Mucosa of stomach (tissue), 1 donor: ENCODE results near the gene ZNF81.

Source experiments
- H3K27me3 ChIP-seq: one replicate; pipeline ENCODE4 v1.7.0; 2013; ENCODE audit warnings: mild to moderate bottlenecking, low read length; ENCODE audit not compliant: control insufficient read depth, insufficient read depth
- H3K36me3 ChIP-seq: one replicate; pipeline ENCODE4 v1.7.0; 2013; ENCODE audit warnings: low read length; ENCODE audit not compliant: control insufficient read depth, insufficient read depth
- H3K4me1 ChIP-seq: one replicate; pipeline ENCODE4 v1.7.0; 2013; ENCODE audit warnings: mild to moderate bottlenecking, low read length; ENCODE audit not compliant: control insufficient read depth, insufficient read depth
- H3K4me3 ChIP-seq: one replicate; pipeline ENCODE4 v1.7.0; 2013; ENCODE audit warnings: low read length
- H3K9ac ChIP-seq: one replicate; pipeline ENCODE4 v1.7.0; 2013; ENCODE audit warnings: mild to moderate bottlenecking, low read length, moderate library complexity
- H3K9me3 ChIP-seq: one replicate; pipeline ENCODE4 v1.7.0; 2013; ENCODE audit warnings: mild to moderate bottlenecking, low read length, moderate library complexity; ENCODE audit not compliant: control insufficient read depth
- donor health status: Pancreatic carcinoma.

Gene ZNF81

DNA sequence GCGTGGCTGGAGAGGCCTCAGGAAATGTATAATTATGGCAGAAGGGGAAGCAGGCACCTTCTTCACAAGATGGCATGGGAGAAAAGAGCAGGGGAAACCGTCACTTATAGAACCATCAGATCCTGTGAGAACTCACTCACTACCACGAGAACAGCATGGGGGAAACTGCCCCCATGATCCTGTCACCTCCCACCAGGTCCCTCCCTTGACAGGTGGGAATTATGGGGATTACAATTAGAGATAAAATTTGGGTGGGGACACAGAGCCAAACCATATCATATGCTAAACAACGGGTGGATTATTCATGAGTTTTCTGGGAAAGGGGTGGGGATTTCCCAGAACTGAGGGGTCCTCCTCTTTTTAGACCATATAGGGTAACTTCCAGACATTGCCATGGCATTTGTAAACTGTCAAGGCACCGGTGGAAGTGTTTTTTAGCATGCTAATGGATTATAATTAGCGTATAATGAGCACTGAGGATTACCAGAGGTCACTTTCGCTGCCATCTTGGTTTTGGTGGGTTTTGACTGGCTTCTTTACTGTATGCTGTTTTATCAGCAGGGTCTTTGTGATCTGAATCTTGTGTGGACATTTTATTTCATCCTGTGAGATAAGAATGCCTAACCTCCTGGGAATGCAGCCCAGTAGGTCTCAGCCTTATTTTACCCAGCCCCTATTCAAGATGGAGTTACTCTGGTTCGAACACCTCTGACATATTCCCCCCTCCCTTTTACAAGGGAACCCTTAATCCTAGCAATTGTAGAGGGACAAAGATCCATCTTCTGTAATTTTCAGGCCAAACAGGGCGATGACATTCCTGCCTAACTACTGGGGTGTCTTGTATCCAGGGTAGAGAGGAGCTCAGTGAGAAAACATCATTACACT is 27.6 kb upstream of the ZNF81 start:
- H3K9me3 ChIP-seq = no peaks in the 10 kb centered on the region
- no peak overlapping the region for H3K9ac ChIP-seq

DNA sequence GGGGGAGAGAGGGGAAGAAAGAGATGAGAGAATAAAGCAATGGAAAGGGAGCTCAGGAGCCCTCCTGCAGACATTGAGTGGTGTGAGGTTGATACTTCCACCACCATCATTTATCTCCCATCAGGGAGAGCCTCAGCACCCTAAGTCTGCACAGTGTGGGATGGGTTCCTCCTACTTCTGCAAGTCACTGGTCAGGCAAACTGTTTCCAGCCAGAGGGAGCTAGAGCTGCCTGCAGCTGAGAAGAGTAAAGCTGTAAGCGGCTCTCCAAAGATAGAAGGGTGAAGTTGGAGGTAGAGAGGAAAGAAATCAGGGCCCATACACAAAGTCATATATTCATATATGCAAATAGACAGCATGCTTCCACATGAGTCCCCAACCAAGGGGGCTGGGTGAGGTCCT is 21.9 kb upstream of the ZNF81 start:
- Histone ChIP-seq H3K9ac (no peak overlapping the region), H3K4me3 (no peak overlapping the region), H3K4me1 (peaks cover 15% of the 10 kb centered on the region), H3K27me3 (no peaks in the 10 kb centered on the region), H3K9me3 (no peaks in the 10 kb centered on the region), H3K36me3 (no peaks in the 10 kb centered on the region)

More for the DNA sequence above, 27.6 kb upstream of the ZNF81 start:
- H3K4me3 ChIP-seq = no peak overlapping the region
- H3K36me3 ChIP-seq = no peaks in the 10 kb centered on the region
- no peaks in the 10 kb centered on the region for H3K27me3 ChIP-seq
- no peaks in the 10 kb centered on the region for H3K4me1 ChIP-seq

DNA sequence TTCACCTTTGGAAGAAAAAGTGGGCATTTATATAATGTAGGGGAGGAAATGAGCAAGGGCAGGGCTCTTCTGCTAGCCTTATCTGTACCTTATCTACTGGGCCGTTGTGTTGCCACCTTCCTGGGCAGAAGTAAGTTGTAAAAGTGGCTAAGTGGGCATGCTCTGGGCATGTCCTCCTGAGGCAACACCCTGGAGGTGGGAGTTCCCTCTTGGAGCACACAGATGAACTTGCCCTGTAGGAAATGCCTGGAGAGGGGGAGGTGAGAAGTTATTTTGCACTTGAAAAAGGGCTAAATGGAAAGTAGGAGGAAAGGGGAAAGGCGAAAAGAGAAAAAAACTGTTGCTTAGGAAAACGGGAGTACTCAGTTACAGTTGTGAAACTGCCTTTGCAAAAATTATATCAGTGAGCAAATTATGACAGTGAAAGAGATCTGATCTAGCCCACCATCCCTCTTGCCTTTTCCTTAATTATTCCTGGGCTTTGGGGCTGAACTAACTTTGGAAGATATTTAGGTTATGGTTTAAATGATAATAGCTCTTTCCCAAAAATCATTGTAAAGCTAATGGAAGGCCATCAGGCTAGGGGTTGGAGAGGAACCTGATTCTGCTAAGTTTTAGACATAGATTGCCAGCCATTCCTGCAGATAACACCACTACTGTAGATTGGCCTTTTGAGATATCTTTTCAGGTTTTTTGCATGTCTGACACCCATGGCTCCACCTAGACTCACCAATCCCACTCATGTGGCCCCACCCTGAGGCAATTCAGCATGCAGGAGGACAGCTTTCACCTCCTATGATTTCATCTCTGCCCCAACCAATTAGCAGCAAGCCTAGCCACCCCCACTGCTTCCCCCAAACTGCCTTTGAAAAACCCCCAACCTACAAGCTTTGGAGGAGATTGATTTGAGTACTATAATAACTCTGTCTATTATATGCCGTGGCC is 20.5 kb upstream of the ZNF81 start:
- Histone ChIP-seq H3K9me3 (no peaks in the 10 kb centered on the region), H3K36me3 (no peaks in the 10 kb centered on the region), H3K27me3 (no peaks in the 10 kb centered on the region), H3K9ac (no peak overlapping the region), H3K4me1 (peaks cover 15% of the 10 kb centered on the region), H3K4me3 (no peak overlapping the region)

DNA sequence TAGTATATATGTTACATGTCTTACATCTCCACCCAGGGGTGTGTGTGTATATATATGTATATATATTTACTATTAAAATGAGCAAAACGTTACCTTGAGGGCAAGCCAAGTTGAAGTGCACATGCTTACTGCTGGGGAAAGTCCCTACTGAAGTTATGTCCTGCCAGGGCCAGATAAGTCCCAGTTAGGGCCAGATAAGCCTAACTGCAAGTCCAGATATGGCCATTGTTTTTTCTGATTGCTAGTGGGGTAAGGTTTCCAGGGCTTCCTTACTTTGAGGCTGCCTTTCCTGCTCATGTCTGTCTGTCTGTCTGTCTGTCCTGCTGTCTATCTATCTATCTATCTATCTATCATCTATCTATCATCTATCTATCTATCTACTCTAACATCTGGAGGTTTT is 19.3 kb upstream of the ZNF81 start:
- Histone ChIP-seq H3K36me3 (no peaks in the 10 kb centered on the region), H3K4me1 (peaks cover 15% of the 10 kb centered on the region)

DNA sequence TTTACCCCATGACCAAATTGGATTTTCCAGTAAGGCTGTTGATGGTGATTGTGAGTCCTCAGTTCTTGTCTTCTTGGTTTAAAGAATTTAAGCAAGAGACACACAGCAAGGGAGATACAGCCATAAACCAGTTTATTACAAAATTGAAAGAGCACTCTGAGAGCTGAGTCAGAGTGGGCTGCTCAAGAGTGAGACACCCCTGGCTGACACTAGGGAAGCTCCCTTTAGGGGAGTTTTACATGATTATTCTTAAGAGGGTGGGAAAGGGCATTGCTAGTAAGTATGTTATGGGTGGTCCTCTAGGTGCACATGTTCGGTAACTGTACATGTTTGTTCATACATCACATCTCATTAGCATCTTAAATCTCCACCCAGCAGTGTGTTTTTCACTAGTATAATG is 18.8 kb upstream of the ZNF81 start:
- Histone ChIP-seq H3K9ac (no peak overlapping the region), H3K27me3 (no peaks in the 10 kb centered on the region), H3K4me3 (no peak overlapping the region), H3K36me3 (no peaks in the 10 kb centered on the region), H3K4me1 (peaks cover 15% of the 10 kb centered on the region), H3K9me3 (no peaks in the 10 kb centered on the region)

More for the DNA sequence above, 19.3 kb upstream of the ZNF81 start:
- Histone ChIP-seq H3K4me3 (no peak overlapping the region), H3K9me3 (no peaks in the 10 kb centered on the region), H3K9ac (no peak overlapping the region), H3K27me3 (no peaks in the 10 kb centered on the region)

DNA sequence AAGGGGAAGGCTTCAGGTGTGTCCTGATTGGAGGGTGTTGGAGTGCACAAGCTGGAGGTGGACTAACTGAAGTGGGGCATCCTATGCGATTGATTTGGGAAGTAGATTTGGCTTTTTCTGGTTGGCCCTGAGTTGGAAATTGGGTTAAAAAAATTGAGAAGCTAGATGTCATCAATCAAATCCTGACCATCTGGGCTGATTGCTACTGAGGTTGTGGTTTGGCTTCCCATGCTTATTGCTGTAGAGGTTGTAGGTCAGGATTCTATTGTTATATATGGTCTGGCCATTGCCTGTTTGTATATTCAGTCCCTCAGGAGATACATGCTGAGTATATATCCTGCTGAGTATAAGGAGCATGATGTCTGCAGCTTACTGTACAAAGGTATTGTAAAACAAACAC is 7.7 kb upstream of the ZNF81 start:
- Histone ChIP-seq H3K4me1 (no peaks in the 10 kb centered on the region), H3K36me3 (no peaks in the 10 kb centered on the region), H3K9ac (no peak overlapping the region), H3K27me3 (no peaks in the 10 kb centered on the region), H3K9me3 (no peaks in the 10 kb centered on the region), H3K4me3 (no peak overlapping the region)

DNA sequence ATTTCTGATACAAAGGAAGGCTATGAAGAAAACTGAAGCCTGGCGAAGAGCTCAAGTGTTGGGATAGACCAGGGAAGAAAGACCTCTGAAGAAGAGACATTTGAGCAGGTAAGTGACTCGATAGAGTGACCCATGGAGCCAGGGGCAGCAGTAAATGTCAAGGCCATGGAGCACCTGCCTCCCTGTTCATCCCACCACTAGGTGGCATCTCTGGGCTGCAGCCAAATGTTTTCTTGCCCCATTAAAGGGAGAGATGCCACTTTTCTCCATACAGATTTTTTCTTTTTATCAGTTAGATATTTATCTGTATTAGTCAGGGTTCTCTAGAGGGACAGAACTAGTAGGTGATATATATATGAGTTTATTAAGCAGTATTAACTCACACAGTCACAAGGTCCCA is 4.9 kb upstream of the ZNF81 start:
- H3K4me1 ChIP-seq = peaks cover 5% of the 10 kb centered on the region
- H3K36me3 ChIP-seq = no peaks in the 10 kb centered on the region
- no peaks in the 10 kb centered on the region for H3K9me3 ChIP-seq
- no peak overlapping the region for H3K9ac ChIP-seq
- no peaks in the 10 kb centered on the region for H3K27me3 ChIP-seq
- H3K4me3 ChIP-seq = no peak overlapping the region

DNA sequence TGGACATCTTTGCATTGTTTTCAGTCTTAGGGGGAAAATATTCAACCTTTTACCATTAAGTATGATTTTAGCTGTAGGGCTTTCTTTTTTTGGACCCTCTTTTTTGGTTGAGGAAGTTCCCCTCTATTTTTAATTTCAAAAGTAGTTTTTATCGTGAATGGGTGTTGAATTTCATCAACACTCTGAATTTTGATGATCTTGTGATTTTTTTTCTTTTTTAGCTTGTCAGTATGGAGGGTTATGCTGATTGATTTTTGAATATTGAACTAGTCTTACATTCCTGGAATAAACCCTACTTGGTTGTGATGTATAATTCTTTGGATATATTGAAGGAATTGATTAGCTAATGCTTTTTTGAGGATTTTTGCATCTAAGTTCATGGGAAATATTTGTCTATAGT is 1.7 kb downstream of the ZNF81 start:
- Histone ChIP-seq H3K27me3 (no peaks in the 10 kb centered on the region), H3K4me1 (peaks cover 5% of the 10 kb centered on the region), H3K4me3 (no peak overlapping the region), H3K9me3 (no peaks in the 10 kb centered on the region), H3K36me3 (no peaks in the 10 kb centered on the region), H3K9ac (no peak overlapping the region)

DNA sequence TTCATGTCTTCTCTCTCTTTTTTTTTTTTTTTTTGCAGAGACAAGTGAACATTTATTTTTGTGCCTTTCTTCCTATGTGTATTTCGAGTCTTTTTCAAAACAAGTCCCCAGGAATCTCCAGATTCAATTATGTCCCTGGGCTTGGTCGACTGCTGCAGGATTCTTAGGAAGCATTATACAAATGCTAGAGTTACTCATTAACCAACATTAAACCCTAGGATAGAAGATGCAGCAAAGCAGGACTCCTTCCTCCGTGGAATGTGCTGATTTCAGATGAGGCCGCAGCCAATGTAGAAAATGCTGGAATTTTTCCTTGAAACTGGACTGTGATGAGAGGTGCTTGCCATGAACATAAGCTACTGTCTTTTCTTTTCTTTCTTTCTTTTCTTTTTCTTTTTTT is 3.4 kb downstream of the ZNF81 start:
- no peak overlapping the region for H3K4me3 ChIP-seq
- no peaks in the 10 kb centered on the region for H3K36me3 ChIP-seq
- no peaks in the 10 kb centered on the region for H3K27me3 ChIP-seq
- peaks cover 5% of the 10 kb centered on the region for H3K4me1 ChIP-seq
- H3K9me3 ChIP-seq = no peaks in the 10 kb centered on the region
- no peak overlapping the region for H3K9ac ChIP-seq

DNA sequence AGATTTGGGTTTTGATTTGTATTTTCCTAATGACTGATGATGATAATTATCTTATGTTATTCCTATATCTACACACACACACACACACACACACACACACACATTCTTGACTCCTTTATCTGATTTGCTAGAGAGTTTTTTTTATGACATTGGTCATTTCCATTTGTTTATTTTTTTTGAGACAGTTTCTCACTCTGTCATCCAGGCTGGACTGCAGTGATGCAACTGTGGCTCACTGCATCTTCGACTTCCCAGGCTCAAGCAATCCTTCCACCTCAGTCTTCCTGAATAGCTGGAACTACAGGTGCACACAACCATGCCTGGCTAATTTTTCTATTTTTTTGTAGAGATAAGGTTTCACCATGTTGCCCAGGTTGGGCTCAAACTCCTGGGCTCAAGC is 6.7 kb downstream of the ZNF81 start:
- H3K9ac ChIP-seq = no peak overlapping the region
- no peaks in the 10 kb centered on the region for H3K36me3 ChIP-seq
- no peaks in the 10 kb centered on the region for H3K9me3 ChIP-seq
- no peak overlapping the region for H3K4me3 ChIP-seq
- H3K4me1 ChIP-seq = no peaks in the 10 kb centered on the region
- H3K27me3 ChIP-seq = no peaks in the 10 kb centered on the region

DNA sequence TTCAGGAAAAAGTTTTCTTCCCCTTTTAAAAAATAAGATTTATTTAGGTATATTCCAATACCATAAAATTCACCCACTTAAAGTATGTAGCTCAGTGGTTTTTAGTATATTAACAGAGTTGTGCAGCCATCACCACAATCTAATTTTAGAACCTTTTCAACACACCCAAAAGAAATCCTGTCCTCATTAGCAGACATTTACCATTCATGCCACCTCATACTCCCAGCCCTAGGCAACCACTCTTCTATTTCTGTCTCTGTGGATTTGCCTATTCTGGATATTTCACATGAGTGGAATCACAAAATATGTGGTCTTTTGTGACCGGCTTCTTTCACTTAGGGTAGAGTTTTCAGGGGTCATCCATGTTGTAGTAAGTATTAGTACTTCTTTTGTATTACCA is 7.4 kb downstream of the ZNF81 start:
- H3K4me1 ChIP-seq = no peaks in the 10 kb centered on the region
- H3K9ac ChIP-seq = no peak overlapping the region
- no peaks in the 10 kb centered on the region for H3K9me3 ChIP-seq
- H3K36me3 ChIP-seq = no peaks in the 10 kb centered on the region
- no peaks in the 10 kb centered on the region for H3K27me3 ChIP-seq
- no peak overlapping the region for H3K4me3 ChIP-seq

DNA sequence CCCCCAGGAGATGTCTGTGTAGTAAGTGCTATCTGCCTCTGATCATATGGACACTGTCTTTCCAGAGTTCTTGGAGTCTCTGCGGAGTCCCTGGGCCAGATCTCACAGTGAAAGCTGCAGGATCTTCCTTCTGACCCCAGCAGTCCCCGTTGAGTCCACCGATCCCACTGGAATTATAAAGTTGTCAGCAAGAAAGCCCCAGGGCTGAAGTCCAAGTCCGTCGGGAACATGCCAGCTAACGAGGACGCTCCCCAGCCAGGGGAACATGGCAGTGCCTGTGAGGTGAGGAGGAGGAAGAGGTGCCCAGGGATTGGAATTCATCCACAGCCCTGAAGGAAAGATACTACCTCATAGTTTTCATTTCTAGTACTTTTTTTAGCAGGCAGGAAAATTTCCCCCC is 9.3 kb downstream of the ZNF81 start:
- Histone ChIP-seq H3K36me3 (no peaks in the 10 kb centered on the region), H3K9me3 (no peaks in the 10 kb centered on the region), H3K27me3 (no peaks in the 10 kb centered on the region), H3K4me3 (no peak overlapping the region), H3K4me1 (no peaks in the 10 kb centered on the region), H3K9ac (no peak overlapping the region)
